Forelimb muscle (tissue), 1 donor: ENCODE data around the gene SIL1. TPM values are rescaled to one million over a fixed set of nuclear protein-coding genes. Genes with fewer than 3 reads are reported as not detected.
"Not testable (repeated sequence)": the region's sequence is repeated elsewhere in the genome, so short reads cannot be mapped to it uniquely, and the experiment has no call there.

Source experiments
- DNase-seq: peaks from one replicate; pipeline ENCODE4 v3.0.0-alpha.2; 2013; ENCODE audit warnings: low read depth
- polyA plus RNA-seq: library from polyadenylated mRNA; unstranded; fragments of 120-200 nt; gene quantifications from one replicate; pipeline ENCODE4 v1.2.1, GENCODE V29; 2013; ENCODE audit not compliant: insufficient read length

SIL1 gene
- polyA plus RNA-seq, 1 donor, result 23.9 TPM

DNA sequence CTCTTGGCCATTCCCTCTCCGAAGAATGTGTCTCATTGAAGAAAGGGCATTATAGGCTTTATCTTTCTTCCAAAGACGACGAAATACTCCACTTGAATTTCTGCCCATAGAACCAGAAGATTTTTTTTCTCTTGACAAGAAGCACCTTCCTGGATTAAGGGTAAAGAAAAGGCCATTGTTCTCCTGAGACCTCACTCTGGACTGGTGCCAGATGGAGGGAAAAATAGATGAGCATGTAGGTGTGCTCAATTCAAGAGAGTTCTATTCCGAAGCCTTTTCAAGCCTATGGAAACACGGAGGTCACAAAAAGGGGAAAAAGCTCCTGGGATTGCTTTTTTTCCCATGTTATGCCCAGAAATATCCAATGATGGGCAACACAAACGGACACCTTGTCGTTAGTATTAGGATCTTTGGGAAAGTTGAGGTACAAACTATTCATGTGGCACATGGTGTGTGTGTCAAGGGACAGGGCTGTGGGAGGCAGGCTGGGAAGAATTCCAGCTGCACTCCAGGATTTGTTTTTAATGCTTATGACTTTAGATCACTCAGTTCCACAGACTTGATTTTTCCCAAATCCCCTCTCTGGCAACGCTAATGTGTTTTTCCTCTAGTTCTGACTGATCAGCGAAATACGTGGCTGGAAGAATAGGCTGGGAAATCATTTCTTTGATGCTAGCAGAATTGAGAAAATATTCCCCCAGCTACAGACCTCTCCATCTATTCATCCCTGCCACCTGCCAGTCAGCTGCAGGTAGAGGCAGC is 89.9 kb downstream of the SIL1 start:
- DNase-seq, result no peak

DNA sequence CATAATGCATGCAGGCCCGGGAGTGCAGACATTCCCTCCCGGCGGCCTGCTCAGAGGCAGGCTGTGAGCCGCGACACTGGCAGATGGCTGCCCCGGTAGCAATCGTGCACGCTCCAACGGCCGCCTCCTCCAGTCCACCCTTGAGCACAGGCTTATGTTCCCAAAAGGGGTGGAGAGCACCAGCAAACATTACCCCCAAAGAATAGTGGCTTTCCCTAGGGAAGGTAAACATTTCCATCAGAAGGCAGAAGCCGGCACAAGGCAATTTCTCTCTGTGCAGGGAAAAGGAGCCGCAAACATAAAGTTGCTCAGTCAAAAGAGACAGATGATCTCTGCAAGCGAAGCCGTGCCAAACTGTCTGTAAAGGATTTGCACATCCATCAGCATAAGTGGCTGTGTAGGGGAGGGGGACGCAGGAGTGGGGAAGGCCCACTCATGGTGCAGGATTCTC is 92.5 kb downstream of the SIL1 start:
- no peak for DNase-seq

DNA sequence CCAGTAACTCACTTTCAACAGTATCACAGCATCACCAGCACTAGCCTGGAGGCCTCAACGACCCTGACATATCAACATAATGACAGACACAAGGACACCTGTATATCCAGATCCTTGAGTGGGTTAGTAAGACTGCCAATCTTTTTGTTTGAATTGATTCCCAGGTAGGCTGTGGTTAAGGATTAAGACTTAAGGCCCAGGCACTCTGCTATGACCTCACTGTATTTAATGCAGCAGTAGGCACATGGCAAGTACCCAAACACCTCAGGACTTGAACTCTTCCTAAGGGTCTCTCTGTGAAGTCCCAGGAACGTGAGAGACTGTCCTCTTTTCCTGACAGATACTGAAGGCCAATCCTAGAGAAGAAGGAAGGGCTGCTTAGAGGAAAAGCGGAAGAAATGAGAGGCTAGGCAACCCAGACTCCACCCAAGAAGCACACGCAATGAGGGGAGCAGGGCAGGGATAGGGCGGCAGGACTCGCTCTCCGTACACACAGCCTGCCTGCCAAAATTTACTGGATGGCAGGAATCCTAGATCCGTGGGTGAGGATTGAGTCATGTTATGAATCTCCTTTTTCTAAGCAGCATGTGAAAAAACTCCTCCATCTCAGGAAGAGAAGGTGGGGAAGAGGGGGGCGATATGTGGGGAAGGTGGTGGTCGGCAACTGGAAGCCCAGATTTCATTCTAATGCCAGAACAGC is 93.4 kb downstream of the SIL1 start:
- DNase-seq, result no peak

DNA sequence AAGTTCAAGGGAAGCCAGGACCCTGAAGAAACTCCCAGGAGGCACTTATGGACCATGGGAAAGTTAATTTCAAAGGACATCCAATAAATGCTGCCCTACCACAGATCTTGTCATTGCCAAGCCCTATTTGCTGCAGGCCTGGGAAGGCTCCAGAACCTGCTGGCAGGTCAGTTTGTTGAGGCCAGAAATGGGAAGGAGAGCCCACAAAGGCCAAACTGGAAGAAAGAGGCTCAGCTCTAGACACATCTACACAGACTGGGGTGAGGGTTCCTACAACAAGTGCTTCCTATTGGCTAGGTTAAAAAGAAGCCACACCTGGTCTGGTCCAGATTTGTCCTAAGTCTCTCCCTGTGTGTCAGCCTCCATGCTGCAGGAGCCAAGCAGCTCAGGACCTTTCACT is 94.4 kb downstream of the SIL1 start:
- DNase-seq, result no peak

DNA sequence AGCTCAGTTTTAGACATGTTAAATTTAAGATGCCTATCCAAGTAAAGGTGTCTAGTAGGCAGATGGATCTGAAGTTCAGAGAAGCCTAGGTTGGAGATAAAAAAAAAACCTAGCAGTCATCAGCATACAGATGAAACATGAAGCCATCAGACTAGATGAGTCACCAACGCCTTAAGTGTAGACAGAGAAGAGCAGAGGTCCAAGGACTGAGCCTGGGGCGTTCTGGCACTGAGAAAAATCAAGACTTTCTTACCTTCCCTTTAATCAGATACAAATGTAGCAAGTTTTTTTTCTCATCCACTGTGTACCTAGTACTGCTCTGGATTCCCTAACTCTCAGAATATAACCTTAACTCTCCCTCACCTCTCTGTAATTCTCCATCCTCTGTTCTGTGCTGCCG is 97.3 kb downstream of the SIL1 start:
- DNase-seq, result no peak

DNA sequence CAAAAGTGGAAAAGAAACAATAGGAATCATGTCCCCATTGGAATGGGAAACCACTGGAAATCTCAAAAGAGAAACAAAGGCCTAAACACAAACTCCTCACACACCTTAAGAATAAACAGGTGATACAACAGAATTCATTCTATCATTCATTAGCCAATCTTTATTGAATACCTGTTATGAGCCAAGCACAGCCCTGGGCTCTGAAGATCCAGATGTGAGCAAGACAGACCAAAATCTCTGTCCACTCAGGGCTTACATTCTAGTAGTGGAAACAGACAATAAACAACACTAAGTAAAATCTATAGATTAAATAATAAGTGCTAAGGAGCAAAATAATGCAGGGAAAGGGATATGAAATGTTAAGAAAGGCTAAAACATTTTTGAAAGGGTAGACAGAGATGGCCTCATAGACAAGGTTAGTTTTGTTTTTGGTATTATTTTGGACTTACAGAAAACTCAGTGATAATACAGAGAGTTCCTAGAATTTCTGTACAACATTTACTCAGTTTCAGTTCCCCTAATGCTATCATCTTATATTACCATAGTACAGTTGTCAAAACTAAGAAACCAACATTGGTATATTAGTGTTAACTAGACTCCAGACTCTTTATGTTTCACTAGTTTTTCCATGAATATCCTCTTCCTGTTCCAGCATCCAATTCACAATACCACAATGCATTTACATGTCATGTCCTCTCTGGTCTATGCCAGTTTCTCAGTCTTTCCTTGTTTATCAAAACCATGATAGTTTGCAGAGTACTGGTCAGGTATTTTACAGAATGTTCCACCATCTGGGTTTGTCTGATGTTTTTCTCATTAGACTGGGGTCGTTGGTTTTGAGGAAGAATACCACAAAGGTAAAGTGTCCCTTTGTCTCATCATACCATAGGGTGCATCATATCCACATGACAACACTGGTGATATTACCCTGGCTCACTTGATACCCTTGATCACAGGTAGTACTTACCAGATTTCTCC is 103.7 kb downstream of the SIL1 start:
- no peak for DNase-seq

DNA sequence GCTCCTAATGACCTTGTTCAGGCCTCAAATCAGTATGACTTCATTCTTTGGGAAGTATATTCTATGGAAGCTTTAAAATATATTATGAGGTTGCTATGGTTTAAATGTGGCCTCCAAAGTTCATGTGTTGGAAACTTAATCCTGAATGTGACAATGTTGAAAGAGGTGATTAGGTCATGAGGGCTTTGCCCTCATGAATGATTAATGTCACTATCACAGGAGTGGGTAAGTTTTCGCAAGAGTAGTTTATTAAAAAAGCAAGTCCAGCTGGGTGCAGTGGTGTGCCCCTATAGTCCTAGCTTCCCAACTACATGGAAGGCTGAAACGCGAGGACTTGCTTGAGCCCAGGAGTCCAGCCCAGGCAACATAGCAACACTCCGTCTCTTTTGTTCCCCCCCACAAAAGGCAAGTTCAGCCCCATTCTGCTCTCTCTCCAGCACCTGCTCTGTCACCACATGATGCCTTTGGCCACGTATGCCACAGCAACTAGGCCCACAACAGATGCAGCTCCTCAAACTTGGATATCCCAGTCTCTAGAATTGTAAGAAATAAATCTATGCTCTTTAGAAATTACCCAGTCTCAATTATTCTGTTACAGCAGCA is 105.3 kb downstream of the SIL1 start:
- DNase-seq, result no peak

DNA sequence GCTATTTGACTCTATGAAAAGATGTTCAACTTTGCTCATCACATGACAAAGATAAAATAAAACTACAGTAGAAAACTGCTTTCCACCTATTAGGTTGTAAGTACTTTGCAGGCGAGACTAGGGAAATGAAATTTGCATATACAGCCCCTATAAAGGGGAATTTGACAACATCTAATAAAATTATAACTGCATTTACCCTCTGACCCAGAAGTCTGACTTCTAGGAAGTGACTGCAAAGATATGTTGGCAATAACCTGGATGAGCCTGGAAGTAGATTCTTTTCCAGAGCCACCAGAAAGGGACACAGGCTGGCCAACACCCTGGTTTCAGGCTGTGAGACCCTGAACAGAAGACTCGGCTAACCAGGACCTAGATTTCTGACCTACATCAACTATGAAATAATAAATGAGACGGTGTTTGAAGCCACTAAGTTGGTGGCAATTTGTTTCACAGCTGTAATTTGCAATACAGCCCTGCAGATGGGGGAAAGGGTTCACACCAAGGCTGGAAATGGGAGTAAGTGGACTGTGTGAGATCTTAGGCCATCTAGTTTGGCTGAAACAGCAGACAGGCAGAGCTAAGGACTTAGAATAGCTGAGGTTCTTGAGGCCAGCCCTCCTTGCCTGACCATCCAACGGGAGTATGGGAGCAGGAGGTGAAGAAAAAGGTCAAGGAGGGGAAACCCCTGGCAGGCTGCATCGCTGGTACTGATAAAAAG is 106.6 kb downstream of the SIL1 start:
- DNase-seq, result no peak

DNA sequence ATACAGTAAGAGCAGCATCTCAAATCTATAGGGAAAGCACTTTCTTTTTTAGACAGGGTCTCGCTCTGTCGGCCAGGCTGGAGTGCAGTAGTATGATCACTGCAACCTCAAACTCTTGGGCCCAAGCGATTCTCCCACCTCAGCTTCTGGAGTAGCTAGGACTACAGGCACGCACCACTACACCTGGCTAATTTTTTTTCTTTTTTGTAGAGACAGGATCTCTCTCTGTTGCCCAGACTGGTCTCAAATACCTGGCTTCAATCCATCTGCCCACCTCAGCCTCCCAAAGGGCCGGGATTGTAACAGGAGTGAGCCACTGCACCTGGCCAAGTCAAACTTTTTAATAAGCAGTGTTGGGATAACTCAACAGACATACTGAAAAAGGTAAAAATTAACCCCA is 107.6 kb downstream of the SIL1 start:
- no peak for DNase-seq

DNA sequence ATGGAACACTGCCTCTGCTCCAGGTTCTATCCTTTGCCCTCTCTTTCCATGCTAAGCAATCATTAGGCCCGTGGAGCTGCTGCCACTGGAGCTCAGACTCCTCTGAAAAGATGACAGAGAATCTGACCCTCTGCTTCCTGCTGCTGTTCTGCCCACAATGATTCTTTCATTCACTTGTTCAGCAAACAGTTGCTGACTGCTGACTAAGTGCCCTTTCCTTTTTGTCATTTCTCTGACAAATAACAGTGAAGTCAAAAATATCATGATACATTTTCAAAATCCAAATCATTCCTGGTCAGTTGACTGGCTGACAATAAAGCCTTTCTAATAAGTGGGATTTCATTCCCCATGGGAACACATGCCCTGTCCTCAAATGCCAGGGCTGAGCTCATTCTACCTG is 110.1 kb downstream of the SIL1 start:
- no peak for DNase-seq

DNA sequence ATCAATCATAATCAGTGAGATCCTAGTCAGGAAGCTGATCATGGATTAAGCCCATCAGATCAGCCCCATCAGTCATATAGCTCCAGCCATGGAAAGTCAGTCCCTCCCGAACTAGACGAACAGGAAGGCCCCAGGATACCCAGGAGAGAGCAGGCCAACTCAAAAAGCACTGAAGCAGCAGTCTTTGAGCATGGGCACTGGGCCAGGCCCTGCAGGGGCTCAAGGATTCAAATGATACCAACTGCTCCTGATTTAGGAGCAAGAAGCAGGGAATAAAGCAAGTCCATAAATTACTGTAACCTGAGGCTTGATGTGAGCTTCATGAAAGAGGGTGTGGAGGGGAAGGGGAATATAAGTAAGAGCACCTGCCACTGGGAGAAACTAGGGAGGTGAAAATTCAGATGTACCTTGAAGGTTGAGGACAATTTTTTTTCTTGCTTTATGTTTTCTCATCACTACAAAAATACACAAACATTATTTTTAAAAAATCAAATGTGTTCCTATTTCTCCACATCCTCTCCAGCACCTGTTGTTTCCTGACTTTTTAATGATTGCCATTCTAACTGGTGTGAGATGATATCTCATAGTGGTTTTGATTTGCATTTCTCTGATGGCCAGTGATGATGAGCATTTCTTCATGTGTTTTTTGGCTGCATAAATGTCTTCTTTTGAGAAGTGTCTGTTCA is 115.2 kb downstream of the SIL1 start:
- DNase-seq, result no peak

DNA sequence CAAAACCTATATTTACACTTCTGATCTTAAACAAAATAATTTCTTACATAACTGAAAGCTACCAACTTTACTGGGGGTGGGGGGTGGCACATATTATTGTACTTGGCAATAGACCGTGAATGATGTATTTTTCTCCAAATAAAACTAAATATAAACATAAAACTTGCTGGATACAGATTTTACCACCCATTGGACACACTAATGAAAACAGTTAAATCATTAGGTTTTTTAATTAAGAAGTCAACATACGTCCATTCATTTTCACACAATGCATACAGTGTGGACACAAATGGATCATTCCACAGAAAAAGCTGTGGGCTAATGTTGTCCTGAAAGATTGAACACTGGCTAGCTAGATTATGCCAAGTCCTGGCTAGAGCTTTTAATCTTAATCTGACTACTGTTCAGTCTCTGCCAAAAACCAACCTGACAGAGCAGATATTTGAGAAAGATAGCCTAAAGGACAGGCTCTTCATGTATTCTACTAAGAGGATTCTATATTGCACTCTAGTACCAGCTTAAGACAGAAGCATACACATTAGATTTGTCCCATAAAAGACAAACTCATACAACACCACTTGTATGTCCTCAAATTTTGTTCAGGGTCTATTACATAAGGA is 118.1 kb downstream of the SIL1 start:
- DNase-seq, result no peak

DNA sequence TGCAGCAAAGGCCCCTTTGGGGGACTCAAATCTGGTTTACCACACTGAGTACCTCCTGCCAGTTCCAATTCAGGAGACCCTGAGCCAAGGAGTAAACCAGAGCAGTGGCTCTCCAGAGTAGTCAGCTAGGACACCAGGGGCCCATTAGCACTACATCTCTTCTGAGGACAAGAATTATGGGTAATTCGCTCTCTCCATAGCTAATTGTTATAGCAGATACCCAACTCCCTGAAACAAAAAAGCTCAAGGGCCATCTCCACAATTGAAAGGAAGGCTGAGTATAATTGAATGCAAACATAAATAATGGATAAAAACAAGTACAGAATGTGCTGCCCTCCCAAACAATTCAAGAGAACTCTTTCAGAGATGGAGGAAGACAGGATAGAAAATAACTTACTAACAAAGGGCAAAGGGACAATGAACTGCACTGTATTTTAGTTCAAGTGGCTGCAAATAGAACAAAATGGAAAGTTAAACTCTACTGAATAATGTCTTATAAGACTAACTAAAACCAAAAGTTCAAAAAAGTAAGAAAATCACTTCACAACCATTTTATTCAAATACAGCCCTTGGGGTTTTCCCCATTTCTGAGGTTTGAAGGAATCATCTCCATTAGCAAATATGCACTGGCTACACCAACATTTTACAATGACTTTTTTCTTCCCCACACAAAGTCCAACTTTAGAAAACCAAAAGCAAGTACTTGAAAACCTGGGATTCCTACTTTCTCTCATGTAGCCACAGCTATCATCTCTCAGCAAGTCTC is 118.8 kb downstream of the SIL1 start:
- no peak for DNase-seq

DNA sequence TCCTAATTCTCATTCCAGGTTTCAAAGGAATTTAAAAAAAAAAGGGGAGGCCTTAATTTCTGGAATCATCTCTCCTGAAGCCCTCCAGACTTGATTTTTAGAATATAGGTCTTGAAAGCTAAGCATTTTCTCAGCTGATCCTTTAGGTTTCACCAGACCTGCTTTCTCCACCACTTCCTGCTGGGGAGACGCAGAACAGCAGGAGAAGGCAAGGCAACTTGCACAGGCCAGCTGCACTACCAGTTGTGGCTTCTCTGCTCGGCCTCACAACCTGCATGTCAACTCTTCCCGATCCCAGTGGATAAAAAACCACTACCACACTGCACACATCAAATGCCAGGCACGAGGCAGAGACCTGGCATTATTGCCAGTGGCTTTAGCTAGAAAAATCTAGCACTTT is 119.8 kb downstream of the SIL1 start:
- DNase-seq, result no peak

DNA sequence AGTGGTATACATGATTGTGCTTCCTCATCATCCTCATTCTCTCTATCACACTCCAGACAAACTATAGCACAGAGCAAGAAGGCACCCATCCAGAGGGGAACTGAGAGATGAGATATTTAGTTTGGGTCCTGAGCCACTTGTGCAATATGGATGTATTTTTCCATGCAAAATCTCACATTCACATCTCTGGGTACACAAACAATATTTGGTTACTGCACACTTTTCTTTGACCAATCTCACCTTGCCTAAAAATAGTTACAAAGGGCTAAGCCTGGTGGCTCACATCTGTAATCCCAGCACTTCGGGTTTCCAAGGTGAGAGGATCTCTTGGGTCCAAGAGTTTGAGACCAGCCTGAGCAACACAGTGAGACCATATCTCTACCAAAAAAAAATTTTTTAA is 120.3 kb downstream of the SIL1 start:
- DNase-seq, result no peak

DNA sequence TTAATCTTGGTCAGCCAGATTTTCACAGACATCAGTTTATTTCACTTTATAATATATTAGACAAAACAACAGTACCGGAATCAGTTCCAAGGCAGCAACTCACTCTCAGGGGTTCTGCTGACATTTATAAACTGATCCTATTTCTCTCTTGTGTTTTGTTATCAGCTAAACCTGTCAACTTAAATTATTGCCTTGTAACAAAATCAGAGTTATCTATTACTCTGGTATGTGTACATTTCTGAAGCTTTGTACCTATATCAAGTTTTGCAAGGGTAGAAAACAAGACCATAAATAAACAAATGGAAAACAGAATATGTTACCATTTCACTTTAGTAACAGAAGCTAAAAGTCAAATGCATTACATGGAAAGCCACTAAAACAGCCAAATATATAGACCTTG is 122.1 kb downstream of the SIL1 start:
- DNase-seq, result no peak

DNA sequence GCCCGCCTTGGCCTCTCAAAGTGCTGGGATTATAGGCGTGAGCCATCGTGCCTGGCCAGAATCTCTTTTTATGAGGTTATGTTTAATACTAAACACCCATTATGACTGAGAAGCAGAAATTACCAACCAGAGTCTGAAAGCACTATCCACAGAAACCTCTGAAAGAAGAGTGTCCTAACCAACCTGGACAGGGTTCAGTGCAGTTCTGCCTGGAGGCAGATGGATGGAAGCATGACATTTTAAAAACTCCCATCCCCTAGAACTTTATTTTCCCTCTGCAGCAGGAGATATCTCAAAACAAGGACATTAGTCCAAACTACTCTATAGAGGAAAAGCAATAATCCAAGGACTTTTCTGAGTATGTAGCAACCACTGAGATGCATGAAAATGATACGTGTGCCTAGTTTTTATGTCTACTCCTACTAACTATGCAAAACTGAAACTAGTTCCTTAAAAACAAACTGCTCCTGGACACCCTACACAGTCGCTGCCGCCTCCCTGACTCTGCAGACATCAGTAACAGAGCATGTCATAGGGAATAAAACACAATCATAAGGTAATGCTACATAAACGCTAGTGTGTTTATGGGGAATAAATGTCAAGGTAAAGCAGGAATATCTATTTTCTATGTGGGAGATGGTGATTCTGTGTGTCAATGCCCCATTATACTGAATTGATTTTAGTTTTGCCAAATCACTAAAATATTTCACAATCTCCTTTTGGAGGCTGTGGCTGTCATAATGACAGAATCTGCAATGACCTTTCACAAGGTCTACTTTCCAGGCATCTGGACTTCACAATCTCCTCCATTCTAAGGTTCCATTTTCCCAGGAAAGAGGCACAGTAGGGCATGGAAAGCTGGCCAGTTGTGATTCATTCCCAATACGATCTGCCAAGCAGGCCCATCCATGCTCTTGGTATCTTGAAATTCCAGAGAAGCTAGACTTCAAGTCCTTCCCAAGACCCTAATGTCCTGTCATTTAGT is 122.8 kb downstream of the SIL1 start:
- no peak for DNase-seq

DNA sequence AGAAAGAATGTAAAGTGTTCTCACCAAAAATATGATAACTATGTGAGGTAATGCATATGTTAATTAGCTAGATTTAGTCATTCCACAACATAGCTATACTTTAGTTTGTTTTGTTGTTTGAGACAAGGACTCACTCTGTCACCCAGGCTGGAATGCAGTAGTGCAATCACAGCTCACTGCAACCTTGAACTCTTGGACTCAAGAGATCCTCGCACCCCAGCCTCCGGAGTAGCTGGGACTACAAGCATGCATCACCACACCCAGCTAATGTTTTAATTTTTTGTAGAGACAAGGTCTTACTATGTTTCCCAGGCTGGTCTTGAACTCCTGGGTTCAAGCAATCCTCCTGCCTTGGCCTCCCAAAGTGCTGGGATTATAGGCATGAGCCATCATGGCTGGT is 124.2 kb downstream of the SIL1 start:
- DNase-seq, result not testable (repeated sequence)
